ENCODE measurements around the gene IGF2BP2.

IGF2BP2 gene

DNA sequence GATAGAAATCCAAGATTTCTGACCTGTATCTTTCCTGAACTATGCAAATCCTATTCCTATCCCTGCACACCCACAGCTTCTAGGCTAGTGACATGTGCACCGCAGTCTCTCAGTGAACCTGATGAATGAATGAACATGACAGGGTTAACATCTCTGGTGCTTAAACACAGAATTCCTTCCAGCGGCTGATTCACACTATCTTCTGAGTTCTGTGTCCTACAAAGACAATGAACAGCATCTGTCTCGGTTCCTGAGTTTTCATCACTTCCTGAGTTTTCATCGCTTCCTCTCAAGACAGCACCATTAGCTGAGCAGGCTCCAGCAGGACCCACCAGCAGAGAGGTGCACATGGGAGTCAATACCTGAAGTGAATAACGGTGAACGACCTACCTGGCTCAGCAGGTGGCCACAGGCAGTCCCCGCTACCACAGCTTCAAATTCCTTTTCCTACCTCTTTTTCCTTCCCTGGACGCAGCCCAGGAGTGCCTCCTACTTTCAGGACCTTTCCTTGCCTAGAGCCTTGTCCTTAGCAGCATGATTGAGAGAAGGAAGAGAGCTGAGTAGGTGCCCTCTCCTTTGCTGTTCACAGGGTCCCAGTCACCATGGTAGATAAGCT is 113.5 kb downstream of the IGF2BP2 start:
- Mint-ChIP-seq H3K4me1 (peaks cover 40% of the 10 kb centered on the region), H3K9me3 (peaks cover 12% of the 10 kb centered on the region), H3K36me3 (ENCODE audit: low read depth) (peaks cover 44% of the 10 kb centered on the region), H3K27ac (peak overlapping the region; percentile 90), H3K27me3 (ENCODE audit: low read depth, poor library complexity) (peaks cover 5% of the 10 kb centered on the region), H3K4me3 (no peak overlapping the region)
- TF ChIP-seq, protein P1, sequence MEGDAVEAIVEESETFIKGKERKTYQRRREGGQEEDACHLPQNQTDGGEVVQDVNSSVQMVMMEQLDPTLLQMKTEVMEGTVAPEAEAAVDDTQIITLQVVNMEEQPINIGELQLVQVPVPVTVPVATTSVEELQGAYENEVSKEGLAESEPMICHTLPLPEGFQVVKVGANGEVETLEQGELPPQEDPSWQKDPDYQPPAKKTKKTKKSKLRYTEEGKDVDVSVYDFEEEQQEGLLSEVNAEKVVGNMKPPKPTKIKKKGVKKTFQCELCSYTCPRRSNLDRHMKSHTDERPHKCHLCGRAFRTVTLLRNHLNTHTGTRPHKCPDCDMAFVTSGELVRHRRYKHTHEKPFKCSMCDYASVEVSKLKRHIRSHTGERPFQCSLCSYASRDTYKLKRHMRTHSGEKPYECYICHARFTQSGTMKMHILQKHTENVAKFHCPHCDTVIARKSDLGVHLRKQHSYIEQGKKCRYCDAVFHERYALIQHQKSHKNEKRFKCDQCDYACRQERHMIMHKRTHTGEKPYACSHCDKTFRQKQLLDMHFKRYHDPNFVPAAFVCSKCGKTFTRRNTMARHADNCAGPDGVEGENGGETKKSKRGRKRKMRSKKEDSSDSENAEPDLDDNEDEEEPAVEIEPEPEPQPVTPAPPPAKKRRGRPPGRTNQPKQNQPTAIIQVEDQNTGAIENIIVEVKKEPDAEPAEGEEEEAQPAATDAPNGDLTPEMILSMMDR (IDR thresholded peaks at IDR 0.05) = no peak
- no peak for DNase-seq

DNA sequence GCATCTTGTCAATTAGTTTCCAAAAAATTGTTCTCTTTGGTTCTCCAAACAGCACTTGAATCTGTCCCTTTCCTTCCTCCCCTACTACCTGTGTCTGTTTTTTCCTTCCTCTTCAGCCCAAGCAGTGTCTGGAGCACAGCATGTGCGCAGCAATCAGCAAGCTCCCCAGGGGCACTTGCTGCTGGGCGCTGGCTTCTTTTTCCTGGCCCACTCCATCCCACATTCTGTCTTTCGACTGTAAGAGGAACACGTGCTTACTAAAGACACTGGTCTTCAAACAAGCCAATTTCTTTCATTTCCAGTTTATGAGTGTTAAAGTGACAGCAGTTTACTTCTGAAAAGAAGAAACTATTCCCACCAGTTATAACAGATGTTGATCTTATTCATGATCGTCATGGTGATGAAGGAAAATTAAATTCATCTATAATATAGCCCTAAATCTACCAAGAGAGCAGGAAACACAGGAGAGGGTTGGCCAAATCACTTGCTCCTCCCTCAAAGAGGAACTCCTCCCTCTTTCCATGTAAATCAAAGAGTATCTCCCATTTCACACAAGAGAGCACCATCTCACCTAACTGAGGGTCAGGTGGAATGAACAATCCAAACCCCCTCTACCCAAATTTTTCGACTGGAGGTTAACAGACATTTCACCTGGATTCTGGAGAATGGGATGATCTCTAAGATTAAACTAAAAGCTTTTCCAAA is 115.4 kb downstream of the IGF2BP2 start:
- Mint-ChIP-seq H3K4me1 (peaks cover 28% of the 10 kb centered on the region), H3K27me3 (ENCODE audit: low read depth, poor library complexity) (peaks cover 5% of the 10 kb centered on the region), H3K36me3 (ENCODE audit: low read depth) (peaks cover 46% of the 10 kb centered on the region), H3K27ac (peak overlapping the region; percentile 90), H3K9me3 (peaks cover 12% of the 10 kb centered on the region), H3K4me3 (no peak overlapping the region)
- no peak for DNase-seq
- TF ChIP-seq, protein P1 (IDR thresholded peaks at IDR 0.05) = no peak

DNA sequence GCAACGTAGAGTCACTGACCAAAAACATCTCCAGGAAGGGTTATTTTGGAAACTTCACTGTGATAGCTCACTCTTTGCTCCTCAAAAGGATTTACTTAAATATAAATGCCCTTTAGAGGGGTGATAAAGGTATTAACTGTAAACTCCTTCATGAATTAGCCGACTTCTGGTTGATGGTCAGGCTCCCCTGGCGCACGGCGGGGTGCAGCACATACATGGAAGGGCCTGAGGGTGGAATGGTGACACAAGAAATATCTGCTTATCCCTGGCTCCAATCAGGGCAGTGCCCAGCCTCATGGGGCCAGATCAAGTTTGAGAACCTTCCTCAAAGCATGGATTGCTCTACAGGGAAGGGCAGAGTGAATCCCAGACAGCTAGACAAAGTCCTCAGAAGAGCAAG is 116.5 kb downstream of the IGF2BP2 start:
- H3K36me3 Mint-ChIP-seq (ENCODE audit: low read depth) = peaks cover 42% of the 10 kb centered on the region
- peak overlapping the region; percentile 95 for H3K27ac Mint-ChIP-seq
- no peak for DNase-seq
- H3K27me3 Mint-ChIP-seq (ENCODE audit: low read depth, poor library complexity) = peaks cover 5% of the 10 kb centered on the region
- TF ChIP-seq, protein P1 (IDR thresholded peaks at IDR 0.05) = no peak
- peaks cover 39% of the 10 kb centered on the region for H3K4me1 Mint-ChIP-seq
- no peak overlapping the region for H3K4me3 Mint-ChIP-seq
- peaks cover 12% of the 10 kb centered on the region for H3K9me3 Mint-ChIP-seq

DNA sequence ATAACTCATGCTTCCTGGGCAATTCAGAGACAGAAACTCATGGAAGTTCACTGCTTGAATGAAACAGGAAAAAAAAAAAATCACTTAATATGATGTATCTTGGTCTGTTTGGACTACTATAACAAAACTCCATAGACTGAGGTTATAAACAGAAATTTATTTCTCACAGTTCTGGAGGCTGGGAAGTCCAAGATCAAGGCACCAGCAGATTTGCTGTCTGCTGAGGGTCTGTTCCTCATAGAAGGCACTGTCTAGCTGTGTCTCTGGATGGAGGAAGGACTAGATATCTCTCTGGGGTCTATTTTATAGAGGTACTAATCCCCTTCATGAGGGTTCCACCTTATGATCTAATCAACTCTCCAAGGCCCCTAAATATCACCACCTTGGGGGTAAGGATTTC is 119.3 kb downstream of the IGF2BP2 start:
- peaks cover 5% of the 10 kb centered on the region for H3K27me3 Mint-ChIP-seq (ENCODE audit: low read depth, poor library complexity)
- H3K4me3 Mint-ChIP-seq = no peak overlapping the region
- H3K9me3 Mint-ChIP-seq = peaks cover 12% of the 10 kb centered on the region
- TF ChIP-seq, protein P1 (IDR thresholded peaks at IDR 0.05) = no peak
- DNase-seq = no peak
- peaks cover 35% of the 10 kb centered on the region for H3K36me3 Mint-ChIP-seq (ENCODE audit: low read depth)
- H3K4me1 Mint-ChIP-seq = peaks cover 46% of the 10 kb centered on the region
- H3K27ac Mint-ChIP-seq = no peak overlapping the region

DNA sequence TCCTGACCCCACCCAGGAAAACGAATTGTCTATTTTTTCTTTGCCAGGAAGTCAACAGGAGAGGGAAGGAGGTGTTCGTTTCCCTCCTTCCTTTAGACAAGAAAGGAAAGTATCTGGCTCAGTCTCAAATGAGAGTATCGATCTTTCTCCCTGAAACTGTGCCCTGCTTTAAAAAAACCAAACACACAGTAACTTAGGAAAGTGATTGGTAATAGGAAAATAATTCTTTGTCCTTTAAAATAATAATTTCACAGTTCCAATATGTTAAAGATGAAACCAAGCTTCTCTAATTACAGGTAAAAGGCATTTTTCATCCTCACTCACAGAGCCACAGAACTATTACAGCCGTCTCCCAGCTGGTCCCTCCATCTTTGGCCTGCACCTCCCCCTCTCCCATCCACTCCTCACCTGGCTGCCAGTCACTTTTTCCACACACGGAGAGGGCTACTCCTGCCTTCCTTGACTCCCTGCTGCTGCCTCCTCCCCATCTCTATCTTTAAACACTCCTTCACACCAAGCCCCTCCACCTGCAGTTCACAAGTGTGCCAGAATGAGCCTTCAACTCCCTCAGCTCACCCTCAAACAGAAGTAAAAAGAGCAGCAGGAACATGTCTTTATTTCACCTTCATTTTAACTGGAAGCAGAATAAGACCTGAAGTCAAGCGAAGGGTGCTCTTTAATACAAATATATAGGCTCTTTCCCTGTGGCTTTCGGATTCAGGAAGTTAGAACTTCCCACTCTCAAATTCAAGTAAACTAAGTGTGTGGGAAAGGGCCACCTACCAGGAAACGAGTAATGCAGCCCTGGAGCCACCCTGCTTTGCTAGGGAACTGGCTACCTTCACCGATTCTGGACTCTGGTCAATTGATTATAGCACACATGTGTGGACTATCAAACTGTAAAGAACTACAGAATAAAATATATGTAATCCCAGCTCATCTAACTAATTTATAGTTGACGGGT is 122.3 kb downstream of the IGF2BP2 start:
- Mint-ChIP-seq H3K4me1 (peaks cover 37% of the 10 kb centered on the region), H3K4me3 (peak overlapping the region; percentile 23), H3K36me3 (ENCODE audit: low read depth) (peaks cover 23% of the 10 kb centered on the region), H3K9me3 (peaks cover 3% of the 10 kb centered on the region), H3K27me3 (ENCODE audit: low read depth, poor library complexity) (no peaks in the 10 kb centered on the region), H3K27ac (peak overlapping the region; percentile 94)
- TF ChIP-seq, protein P1 (IDR thresholded peaks at IDR 0.05) = no peak
- no peak for DNase-seq

Measured in nephron progenitor cell (in vitro differentiated cells).